Inflammatory macrophage treated with lipopolysaccharide for 4 hours (primary cell): ENCODE measurements around the gene MED22.
"Not testable (repeated sequence)": the region's sequence is repeated elsewhere in the genome, so short reads cannot be mapped to it uniquely, and the experiment has no call there.

Experiments
- DNase-seq: peaks from one replicate; pipeline ENCODE4 v3.0.0-alpha.2; 2020

The MED22 gene

GRCh38 chr9:133354766-133355165 lies 6.8 kb upstream of the MED22 start:
- no peak for DNase-seq

- no peak for DNase-seq
Observed at GRCh38 chr9:133353548-133353947, 5.6 kb upstream of the MED22 start.

GRCh38 chr9:133352635-133353340 lies 4.9 kb upstream of the MED22 start:
- DNase-seq: no peak

GRCh38 chr9:133351908-133352634 lies 4.1 kb upstream of the MED22 start:
- DNase-seq: peak; percentile 72

GRCh38 chr9:133351526-133351907 lies 3.6 kb upstream of the MED22 start:
- DNase-seq: no peak

- DNase-seq: no peak
Observed at GRCh38 chr9:133349965-133350616, 2.2 kb upstream of the MED22 start.

GRCh38 chr9:133348718-133349573 lies 1.0 kb upstream of the MED22 start:
- no peak for DNase-seq

- DNase-seq: peak; percentile 18
Observed at GRCh38 chr9:133347515-133347984, 381 bp downstream of the MED22 start.

- no peak for DNase-seq
Observed at GRCh38 chr9:133346021-133346785, 1.7 kb downstream of the MED22 start.

- DNase-seq: no peak
Observed at GRCh38 chr9:133345596-133345995, 2.3 kb downstream of the MED22 start.

- no peak for DNase-seq
Observed at GRCh38 chr9:133344979-133345378, 3.0 kb downstream of the MED22 start.

- no peak for DNase-seq
Observed at GRCh38 chr9:133344071-133344470, 3.9 kb downstream of the MED22 start.

GRCh38 chr9:133342570-133342969 lies 5.4 kb downstream of the MED22 start:
- DNase-seq: no peak

GRCh38 chr9:133342069-133342406 lies 5.9 kb downstream of the MED22 start:
- no peak for DNase-seq

- peak; percentile 75 for DNase-seq
Observed at GRCh38 chr9:133341369-133342068, 6.4 kb downstream of the MED22 start.

GRCh38 chr9:133340916-133341315 lies 7.0 kb downstream of the MED22 start:
- no peak for DNase-seq

- peak; percentile 16 for DNase-seq
Observed at GRCh38 chr9:133340256-133340655, 7.7 kb downstream of the MED22 start.

GRCh38 chr9:133339641-133340040 lies 8.3 kb downstream of the MED22 start:
- DNase-seq: no peak

GRCh38 chr9:133335924-133336811 lies 11.8 kb downstream of the MED22 start, which contains the start of gene SURF6:
TSS of gene SURF6 (minus strand) at chr9:133336188. CDS start at chr9:133336132, 56 bp downstream.
- peak; percentile 86 for DNase-seq

- not testable (repeated sequence) for DNase-seq
Observed at GRCh38 chr9:133334888-133335287, 13.0 kb downstream of the MED22 start.
